HG03060 (cell line): ENCODE results near the gene EIF3D.

Experiments used
- ATAC-seq: cut with Tn5 transposase; IDR thresholded peaks from one replicate; pipeline ENCODE4 v1.9.1; 2021; ENCODE audit warnings: low read depth, moderate number of reproducible peaks; ENCODE audit not compliant: unreplicated experiment

EIF3D gene

GRCh38 chr22:36467946-36468345, 61.0 kb downstream of the EIF3D start:
- ATAC-seq: no peak

GRCh38 chr22:36467042-36467810, 61.7 kb downstream of the EIF3D start:
- ATAC-seq: no peak

- ATAC-seq: no peak
Observed at GRCh38 chr22:36466258-36466657, 62.7 kb downstream of the EIF3D start.

GRCh38 chr22:36465232-36466021, 63.5 kb downstream of the EIF3D start:
- ATAC-seq: no peak

GRCh38 chr22:36464715-36465231, 64.2 kb downstream of the EIF3D start:
- ATAC-seq: no peak

- ATAC-seq: no peak
Observed at GRCh38 chr22:36463783-36464184, 65.2 kb downstream of the EIF3D start.

- no peak for ATAC-seq
Observed at GRCh38 chr22:36461665-36462649, 67.0 kb downstream of the EIF3D start.
